Erythroblast (primary cell): ENCODE data around the gene SLC25A29.

ENCODE experiments used
- GATA1 ChIP-seq: IDR thresholded peaks from 2 replicates; pipeline ENCODE4 v1.6.1; 2011; ENCODE audit warnings: low read depth, mild to moderate bottlenecking, control low read depth, low read length, moderate library complexity
- POLR2A ChIP-seq: IDR thresholded peaks from 2 replicates; pipeline ENCODE4 v1.6.1; 2011; ENCODE audit warnings: mild to moderate bottlenecking, low read length

DNA sequence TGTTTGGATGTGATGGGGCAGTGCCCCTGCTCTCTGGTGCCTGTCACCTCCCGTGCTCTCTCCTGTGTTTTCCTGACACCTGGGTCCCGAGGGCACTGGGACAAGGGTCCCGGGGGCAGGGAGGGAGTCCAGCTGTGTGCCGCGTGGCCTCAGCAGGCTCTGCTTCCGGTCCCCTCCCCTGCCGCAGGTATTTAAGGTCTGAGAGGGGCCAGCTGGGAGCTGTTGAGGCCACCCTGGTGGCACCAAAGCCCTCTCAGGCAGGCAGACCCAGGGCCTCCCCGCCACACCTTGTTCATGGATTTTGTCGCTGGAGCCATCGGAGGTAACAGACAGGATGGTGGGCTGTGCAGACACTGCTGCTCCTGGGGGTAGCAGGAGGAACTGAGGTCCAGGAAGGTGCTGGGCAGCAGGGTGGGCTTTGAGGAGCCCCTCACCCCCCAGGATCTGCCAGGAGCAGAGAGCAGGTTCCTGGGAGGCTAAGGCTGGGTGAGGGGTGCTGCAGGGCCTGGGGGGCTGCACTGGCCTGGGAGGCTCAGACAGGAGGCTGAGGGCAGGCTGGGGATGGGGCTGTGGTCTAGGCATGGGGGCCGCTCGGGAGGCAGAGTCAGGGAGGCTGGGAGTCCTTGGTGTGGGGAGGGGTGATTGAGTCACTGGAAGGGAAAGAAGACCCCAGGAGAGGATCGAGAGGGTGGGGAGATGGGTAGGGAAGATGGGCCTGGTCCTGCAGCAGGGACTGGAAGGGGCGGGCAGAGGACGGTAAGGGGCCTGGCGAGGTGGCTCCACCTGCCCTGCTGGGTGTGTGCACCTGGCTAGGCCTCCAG, 17.1 kb upstream of the SLC25A29 start, which contains the start of gene SLC25A47:
- TF ChIP-seq POLR2A (no peak), GATA1 (no peak)
